ENCODE results near the gene PLVAP. TPM values are rescaled to one million over a fixed set of nuclear protein-coding genes. Genes with fewer than 3 reads are reported as not detected.
A peak's percentile ranks its signal among the peaks of the same experiment; 100 is the strongest.

The PLVAP gene
- total and polyA plus RNA-seq, 9 of the 15 experiments (the other 6 are each of a cell fraction or from before 2014, with no cell fraction given), result 0.09 to 0.84 (median 0.51) TPM; not detected in 4

DNA sequence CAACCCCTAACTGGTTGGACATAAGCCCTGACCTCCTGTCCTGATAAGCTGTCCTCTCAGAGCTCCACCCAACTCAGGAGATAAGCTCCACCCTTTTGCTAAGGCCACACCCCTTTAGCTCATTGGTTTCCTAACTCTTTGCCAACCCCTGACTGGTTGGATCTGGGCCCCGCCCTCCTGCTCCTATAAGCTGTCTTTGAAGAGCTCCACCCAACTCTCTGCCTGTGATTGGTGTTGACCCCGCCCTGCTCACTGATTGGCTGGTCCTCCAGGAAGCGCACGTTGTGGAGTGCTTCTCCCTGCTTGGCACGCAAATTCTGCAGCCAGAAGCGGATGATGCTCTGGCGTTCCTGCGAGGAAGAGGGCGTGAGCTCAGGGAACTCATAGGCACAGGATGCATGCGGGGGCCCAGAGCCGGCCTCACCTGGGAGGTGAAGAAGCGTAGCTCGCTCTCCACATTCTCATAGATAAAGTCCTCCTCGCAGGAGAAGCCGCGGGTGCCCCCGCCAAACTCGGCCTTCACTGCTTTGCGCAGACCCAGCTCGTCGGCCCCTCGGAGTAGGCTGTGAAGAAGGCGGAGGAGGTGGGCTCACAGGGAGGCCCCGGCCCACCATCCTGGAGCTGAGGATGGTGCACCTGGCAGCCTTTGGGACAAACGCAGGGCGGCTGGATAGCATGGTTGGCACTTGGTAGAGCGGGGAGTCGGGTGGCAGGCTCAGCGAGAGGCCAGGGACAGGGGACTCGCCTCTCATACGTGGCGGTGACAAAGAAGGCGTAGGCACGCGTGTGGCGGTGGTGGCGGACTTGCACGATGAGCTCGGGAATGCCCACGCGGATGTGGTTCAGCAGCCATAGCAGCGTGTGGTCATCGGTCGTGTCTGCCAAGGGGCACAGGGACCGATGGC, 44.2 kb downstream of the PLVAP start (continued):
- TF ChIP-seq, protein P1, sequence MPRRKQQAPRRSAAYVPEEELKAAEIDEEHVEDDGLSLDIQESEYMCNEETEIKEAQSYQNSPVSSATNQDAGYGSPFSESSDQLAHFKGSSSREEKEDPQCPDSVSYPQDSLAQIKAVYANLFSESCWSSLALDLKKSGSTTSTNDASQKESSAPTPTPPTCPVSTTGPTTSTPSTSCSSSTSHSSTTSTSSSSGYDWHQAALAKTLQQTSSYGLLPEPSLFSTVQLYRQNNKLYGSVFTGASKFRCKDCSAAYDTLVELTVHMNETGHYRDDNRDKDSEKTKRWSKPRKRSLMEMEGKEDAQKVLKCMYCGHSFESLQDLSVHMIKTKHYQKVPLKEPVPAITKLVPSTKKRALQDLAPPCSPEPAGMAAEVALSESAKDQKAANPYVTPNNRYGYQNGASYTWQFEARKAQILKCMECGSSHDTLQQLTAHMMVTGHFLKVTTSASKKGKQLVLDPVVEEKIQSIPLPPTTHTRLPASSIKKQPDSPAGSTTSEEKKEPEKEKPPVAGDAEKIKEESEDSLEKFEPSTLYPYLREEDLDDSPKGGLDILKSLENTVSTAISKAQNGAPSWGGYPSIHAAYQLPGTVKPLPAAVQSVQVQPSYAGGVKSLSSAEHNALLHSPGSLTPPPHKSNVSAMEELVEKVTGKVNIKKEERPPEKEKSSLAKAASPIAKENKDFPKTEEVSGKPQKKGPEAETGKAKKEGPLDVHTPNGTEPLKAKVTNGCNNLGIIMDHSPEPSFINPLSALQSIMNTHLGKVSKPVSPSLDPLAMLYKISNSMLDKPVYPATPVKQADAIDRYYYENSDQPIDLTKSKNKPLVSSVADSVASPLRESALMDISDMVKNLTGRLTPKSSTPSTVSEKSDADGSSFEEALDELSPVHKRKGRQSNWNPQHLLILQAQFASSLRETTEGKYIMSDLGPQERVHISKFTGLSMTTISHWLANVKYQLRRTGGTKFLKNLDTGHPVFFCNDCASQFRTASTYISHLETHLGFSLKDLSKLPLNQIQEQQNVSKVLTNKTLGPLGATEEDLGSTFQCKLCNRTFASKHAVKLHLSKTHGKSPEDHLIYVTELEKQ (CRISPR knock-in tag; IDR thresholded peaks at IDR 0.05), result no peak
- TF ChIP-seq ZNF274 (IDR thresholded peaks at IDR 0.05; ENCODE audit: borderline replicate concordance, low read depth, low read length) (no peak), BRD4 (IDR thresholded peaks at IDR 0.05) (no peak), U2AF1 (optimal IDR thresholded peaks at IDR 0.05; ENCODE audit: low read depth, low read length) (no peak), JUN (IDR thresholded peaks at IDR 0.05; ENCODE audit: borderline replicate concordance, low read depth, low read length) (0 out of 2 replicates have a peak, but pooled peaks have one; percentile 2), JUN (CRISPR knock-in tag; IDR thresholded peaks at IDR 0.05; ENCODE audit: borderline replicate concordance) (0 out of 2 replicates have a peak, but pooled peaks have one; percentile 15), THRAP3 (IDR thresholded peaks at IDR 0.05; ENCODE audit: borderline replicate concordance) (0 out of 2 replicates have a peak, but pooled peaks have one; percentile 71), YBX1 (IDR thresholded peaks at IDR 0.05) (no peak), ZNF224 (CRISPR knock-in tag; IDR thresholded peaks at IDR 0.05) (no peak), RBM25 (IDR thresholded peaks at IDR 0.05; ENCODE audit: low read depth, low read length, severe bottlenecking) (peak; percentile 64), NFE2L1 (tag; IDR thresholded peaks at IDR 0.05; ENCODE audit: borderline replicate concordance, low read depth) (no peak), ZNF583 (CRISPR knock-in tag; IDR thresholded peaks at IDR 0.05) (no peak), ZBTB17 (CRISPR knock-in tag; IDR thresholded peaks at IDR 0.05) (no peak), LARP7 (IDR thresholded peaks at IDR 0.05) (no peak), ZBTB7A (IDR thresholded peaks at IDR 0.05; ENCODE audit: borderline replicate concordance, control insufficient read depth, low read depth, low read length) (no peak), ZNF12 (CRISPR knock-in tag; IDR thresholded peaks at IDR 0.05) (peak; percentile 67; the same call in 1 of the 2 replicates), ZNF253 (CRISPR knock-in tag; conservative IDR thresholded peaks at IDR 0.05) (no peak), TAF7 (tag; IDR thresholded peaks at IDR 0.05) (no peak), KHSRP (IDR thresholded peaks at IDR 0.05) (no peak), PCBP1 (IDR thresholded peaks at IDR 0.05; ENCODE audit: low read depth, low read length, poor library complexity, severe bottlenecking) (peak; percentile 79), ZNF174 (CRISPR knock-in tag; IDR thresholded peaks at IDR 0.05) (no peak), ZKSCAN1 (IDR thresholded peaks at IDR 0.05; ENCODE audit: low read depth, low read length) (peak; percentile 55; the same call in 1 of the 2 replicates), ELF2 (CRISPR knock-in tag; IDR thresholded peaks at IDR 0.05) (peak; percentile 75), ZNF785 (CRISPR knock-in tag; IDR thresholded peaks at IDR 0.05) (no peak)

Data from K562 (cell line).